ENCODE data around the gene RMND1.
"Not testable (repeated sequence)": the region's sequence is repeated elsewhere in the genome, so short reads cannot be mapped to it uniquely, and the experiment has no call there.

RMND1 gene

DNA sequence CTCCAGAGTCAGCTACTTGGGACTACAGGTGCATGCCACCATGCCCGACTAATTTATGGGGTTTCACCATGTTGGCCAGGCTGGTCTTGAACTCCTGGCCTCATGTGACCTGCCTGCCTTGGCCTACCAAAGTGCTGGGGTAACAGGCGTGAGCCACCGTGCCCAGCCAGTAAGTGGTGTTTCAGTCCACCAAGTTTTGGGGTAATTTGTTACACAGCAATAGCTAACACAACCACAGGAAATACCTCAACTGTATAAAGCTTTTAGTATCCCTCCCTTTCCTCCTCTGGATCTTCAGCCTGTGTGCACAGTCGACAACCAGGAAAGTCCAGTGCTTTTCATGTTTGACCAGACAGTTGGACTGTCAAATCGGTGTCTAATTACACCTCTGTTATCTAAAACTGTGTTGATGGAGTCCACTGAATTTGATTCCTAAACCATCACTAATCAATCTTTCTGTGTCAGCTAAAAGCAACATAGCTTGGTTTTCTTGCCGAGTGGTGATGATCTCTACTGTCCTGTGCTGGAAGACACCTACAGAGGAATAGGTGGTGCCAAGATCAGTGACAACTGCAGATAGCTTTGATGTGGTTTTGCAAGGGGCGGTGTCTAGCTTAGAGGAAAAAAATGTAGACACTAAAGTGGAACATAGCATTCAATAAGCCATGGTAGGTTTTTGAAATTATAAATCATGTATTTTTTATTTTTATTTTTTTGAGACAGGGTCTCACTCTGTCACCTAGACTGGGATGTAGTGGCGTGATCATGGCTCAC, 38.4 kb downstream of the RMND1 start:
- peak in 1 of 2 experiments; percentile 64 for DNase-seq

DNA sequence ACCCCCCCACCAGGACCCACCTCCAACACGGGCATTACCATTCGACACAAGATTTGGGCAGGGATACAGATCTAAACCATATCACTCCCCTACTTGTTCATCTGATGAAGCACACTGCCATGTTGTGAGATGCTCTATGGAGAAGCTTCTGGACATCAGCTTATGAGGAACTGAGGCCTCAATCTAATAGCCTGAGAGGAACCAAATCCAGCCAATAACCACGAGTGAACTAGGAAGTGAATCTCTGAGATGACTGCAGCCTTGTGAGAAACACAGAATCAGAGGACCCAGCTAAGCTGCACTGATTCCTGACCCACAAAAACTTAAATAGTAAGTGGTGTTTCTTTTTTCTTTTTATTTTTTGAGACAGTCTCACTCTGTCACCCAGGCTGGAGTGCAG, 39.0 kb downstream of the RMND1 start:
- DNase-seq, result no peak

DNA sequence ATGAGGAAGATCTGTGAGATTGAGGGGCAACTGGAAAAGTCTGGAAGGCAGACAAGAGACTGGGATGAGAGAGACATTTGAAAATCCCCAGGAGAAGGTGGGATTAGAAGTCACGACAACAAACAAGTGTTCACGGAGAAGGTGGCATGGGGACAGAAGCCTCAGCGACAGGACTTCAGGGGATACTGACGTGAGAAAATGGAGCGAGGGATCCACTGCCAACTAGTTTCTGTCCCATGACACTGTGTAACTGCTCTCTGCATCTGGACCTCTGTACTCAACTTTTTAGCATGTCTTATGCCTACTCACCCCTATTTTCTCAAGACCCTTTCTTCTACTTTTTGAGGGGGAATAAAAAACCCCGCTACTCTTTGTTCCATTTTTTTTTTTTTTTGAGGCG, 42.2 kb downstream of the RMND1 start:
- no peak for DNase-seq

DNA sequence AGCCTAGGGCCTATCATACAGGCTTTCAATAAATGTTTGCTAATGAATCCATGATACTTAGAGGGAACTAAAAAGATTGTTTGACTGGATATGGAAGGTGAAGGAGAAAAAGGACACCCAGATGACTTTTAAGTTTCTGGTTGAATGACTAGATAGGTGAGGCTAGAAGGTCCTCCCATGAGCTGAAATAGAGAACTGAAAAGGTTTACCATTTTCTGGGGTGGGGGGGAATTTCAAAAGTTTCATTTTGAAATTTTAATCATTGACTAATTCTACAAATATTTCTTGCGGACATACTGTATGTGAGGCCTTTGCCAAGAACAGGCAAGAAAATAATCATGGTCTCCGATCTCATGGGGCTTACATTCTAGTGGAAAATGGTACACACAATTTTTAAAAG, 42.7 kb downstream of the RMND1 start:
- no peak for DNase-seq

DNA sequence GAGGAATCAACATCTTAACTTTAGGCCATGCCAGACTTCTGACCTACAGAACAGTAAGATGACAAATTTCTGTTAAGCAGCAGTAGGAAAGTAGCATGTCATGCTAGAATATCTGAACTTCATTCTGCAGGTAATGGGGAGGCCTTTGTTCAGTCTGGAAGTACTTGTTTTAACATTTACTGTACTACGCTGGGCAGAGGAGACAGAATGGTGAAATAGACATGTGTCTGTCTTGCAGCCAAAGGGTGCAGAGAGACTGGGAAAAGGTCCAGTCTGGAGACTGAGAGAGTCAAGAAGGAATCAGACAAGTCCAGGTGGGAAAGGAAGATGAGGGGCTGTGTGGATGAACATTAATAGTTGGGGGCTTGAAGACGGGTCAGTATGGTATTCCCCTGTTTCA, 43.1 kb downstream of the RMND1 start:
- no peak for DNase-seq

DNA sequence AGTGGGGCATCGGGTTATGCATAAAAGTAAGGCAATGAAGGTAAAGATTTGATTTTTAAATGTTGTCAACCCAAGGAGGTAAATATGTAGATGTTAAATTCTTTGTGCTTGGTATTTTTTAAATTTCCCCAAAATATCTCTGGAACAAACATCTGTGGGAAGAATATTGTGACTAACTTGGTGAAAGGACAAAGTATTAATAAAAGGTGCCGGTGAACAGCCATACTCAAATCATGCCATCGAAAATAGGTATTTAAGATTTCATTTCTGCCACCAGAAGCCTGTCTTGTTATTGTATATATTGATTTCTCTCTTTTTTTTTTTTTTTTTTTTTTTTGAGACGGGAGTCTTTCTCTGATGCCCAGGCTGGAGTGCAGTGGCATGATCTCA, 48.0 kb downstream of the RMND1 start:
- no peak for DNase-seq

DNA sequence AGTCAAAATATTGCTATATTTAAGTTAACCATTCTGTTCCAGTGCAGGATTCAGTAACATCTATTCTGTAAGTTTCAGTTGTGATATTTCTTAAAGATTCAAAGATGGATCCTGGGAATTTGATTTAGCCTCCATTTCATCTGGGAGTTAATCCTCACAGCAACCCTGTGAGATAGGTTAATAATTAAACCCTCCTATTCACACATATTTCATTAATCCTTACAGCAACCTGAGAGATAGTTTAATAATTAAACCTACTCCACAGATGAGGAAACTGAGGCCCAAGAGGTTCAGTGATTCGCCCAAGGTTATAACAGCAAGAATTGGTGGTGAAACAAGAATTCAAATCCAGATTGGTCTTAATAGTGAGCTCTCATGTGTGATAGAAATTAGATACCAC, 49.7 kb downstream of the RMND1 start:
- DNase-seq, result no peak

DNA sequence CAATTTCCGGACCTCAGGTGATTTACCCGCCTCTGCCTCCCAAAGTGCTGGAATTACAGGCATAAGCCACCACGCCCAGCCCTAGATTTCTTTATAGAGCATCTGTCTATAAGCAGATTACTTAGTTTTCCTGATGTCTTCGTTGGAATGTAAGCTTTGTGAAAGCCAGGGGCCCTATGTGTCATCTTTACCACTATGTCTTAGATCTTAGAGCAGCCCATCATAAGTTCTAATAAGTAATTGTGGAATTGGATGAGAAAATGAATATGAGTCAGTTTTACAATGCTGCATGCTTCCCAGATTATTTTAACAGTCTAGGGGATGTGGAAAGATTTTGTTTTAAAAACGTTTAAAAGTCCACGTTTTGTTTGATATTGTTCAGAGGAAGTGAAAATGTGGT, 51.5 kb downstream of the RMND1 start:
- no peak for DNase-seq

DNA sequence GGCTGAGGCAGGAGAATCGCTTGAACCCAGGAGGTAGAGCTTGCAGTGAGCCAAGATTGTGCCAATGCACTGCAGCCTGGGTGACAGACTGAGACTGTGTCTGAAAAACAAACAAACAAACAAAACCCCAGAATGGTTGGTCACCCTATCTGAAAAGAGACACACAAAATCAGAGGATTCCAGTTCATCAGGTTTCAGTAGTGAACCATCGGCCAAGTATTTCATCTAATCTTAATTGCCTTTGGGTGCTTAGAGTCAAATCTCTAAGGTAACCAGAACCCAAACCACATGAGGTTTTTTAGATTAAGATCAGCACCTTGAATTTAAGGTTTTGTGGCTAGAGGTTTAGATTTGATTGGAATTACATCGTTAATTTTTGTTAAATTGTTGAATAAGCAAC, 52.2 kb downstream of the RMND1 start:
- DNase-seq, result no peak

DNA sequence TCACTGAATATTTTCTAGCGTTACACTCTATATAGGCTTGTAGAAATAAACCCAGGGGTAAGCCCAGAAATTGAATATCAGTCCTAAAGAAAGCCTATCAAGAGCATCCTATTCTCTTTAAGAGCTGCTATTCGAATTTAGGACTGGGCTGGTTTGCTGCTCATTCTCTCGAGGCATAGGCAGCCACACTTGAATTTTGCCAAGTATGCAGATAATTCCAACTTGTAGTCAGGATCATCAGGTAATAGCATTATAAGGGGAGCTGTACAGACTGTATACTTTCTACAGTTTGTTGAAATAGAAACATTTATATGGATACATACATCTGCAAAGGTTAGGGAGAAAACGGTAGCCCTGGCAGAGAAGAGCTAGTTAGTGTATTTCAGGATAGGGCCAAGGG, 58.5 kb downstream of the RMND1 start:
- DNase-seq, result no peak

- DNase-seq, result no peak
Observed at GRCh38 chr6:151392427-151392826, 59.5 kb downstream of the RMND1 start.

DNA sequence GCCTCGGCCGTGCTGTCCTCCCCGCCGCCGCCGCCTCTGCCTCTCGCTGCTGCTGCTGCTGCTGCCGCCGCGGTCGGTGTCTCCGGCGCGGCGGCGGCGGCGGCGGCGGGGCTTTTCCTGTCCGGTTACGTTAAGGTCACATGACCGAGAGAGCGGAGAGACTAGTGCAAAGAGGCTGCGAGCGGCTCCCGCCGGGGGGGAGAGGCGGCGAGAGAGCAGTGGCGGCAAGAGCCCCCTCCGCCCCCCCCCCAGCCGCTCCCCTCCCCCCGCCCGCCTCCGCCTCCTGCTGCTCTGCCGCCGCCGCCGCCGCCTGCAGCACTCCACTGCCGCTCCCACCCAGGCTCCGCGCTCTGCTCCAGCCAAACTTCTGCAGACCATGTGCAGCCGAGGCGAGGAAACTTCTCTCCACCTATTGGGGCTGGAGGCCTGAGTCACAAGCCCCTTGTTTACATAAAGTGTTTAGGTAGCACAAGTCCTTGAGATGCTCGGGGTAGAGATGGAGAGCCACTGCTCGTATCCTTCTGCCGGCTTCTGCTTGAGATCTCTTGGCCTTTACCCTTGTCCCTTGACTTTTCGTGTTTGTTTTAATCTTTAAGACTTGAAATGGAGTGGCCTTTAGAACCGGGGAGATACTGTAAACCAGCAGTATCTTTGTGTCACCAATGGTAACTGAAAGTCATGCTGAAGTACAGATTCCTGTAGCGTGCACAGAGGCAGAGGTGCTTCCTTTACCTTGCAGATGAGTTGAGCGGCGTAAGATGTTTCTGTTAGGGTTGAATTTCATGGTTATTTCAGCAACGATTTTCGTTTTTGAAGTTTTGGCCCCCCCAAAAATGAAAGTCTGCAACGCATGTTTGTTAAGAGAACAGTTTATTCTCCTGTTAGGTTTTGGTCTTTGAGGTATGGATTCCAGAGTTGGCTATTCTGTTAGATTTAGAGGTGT, 60.2 kb downstream of the RMND1 start, which contains the start of gene ZBTB2:
Gene ZBTB2 (minus strand): TSS at position 89 of the 943 bp plus-strand sequence. CDS start 17,922 bp downstream, outside the sequence.
- DNase-seq, result peak; percentile 56 to 58

- peak; percentile 77 to 78 for DNase-seq
Observed at GRCh38 chr6:151390851-151391470, 61.0 kb downstream of the RMND1 start.

GRCh38 chr6:151390276-151390850, 61.6 kb downstream of the RMND1 start:
- peak; percentile 97 to 99 for DNase-seq

DNA sequence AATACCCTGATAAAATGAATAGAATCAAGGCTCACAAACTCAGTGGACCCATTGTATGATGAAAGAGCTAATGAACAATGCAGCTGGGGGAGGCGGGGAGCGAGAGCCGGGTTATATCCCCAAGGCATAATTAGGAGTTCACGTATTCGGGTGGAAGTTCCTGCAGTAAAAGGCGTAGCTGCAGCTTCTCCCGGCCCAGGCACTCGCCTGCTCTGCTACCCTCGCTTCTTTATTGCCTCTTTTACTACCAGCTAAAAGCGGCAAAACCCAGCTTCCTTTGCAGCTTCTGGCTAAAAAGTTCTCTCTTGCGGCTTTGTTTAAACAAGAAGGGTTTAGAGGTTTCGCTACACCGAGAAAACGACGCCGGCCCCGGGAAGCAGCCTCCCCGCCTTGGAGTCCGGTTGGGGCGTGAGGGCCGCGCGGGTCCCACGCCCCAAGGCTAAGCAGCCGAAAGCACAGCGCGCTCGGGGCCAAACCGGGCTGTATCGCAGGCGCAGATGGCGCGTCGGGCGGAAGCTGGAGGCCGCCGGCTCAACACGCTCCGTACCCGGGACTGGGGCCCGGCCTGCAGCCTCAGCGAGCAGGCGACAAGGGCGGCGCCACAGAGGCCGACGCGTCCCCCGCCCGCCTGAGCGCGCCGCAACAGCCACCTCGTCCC, 62.2 kb downstream of the RMND1 start:
- peak in 1 of 2 experiments; percentile 32 for DNase-seq

DNA sequence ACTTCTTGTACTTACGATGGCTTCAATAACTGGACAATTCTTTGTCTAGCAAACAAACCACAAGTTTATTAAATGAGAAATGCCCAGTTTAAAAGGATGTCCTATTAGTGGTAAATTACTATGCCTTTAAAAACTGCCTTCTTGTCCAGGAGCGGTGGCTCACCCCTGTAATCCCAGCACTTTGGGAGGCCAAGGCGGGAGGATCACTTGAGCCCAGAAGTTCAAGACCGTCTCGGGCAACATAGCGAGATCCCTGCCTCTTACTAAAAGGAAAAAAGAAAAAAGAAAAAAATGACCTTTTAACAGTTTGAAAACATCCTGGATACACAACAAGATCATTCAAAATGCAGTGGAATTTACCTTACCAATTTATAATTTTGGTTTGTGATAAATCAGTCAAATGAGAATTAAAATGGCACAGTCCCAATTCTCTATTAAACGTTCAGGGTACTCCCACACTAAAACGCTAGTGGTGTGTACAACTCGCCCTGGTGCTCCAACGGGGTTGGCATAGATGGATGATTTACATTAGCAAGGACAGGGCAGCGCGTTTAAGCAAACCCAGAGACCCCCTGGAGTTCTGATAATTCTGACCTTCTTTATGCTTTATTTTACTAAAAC, 62.8 kb downstream of the RMND1 start:
- DNase-seq, result peak; percentile 10 to 14

- DNase-seq, result no peak
Observed at GRCh38 chr6:151388236-151388635, 63.7 kb downstream of the RMND1 start.

DNA sequence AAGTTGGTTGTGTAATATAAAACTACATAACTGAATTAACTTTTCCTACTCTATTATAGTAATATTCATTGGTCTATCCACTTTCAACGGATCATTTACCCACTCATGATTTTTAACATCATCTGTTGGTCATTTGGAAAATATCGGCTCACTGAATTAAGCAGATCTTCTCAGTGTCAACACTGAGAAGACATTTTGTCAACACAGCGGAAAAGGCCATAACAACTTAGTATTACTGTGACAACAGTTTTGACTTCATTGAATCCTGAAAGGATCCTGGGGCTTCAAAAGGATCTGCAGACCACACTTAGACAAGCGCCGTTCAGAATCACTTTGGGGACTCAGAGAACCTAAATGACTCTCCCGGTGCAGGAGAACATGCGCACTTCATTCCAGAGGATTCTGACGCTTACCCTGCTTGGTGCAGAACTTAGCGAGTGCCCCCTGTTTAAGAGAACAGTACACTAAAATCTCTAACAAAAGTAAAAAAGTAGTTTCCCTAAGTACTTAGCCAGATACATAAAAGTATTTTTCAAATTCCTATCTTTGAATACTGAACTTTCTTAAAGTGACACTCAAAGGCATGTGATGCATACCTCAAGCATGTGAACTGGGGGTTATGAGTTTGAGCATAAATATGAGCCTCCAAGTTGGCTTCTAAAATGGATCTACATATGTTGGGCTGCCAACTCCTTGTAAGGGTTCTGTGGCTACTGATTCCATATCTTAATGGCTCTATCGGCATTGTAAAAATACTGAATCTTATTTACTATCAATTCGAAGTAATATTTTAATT, 64.6 kb downstream of the RMND1 start:
- no peak for DNase-seq

- no peak for DNase-seq
Observed at GRCh38 chr6:151385177-151385576, 66.7 kb downstream of the RMND1 start.

DNA sequence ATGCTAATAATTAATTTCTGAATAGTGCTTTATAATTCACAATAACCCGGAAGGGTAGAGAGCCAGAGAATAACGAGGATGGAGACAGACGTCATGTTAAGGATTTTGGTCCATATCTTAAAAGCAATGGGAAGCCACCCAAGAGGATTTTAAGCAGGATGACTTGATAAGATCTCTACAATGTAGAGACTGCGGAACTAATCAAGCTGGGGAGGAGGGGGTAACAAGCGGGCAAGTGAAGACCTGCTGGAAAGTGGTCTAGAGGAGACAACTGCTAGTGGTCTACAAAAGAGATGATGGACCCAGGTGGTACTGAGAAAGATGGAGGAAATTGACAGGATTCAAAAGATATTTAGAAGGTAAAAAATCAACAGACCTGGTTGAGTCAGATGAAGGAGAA, 67.8 kb downstream of the RMND1 start:
- no peak for DNase-seq

- DNase-seq, result not testable (repeated sequence)
Observed at GRCh38 chr6:151382631-151383030, 69.3 kb downstream of the RMND1 start.
